ENCODE measurements around the gene CYYR1.
A peak's percentile ranks its signal among the peaks of the same experiment; 100 is the strongest.

Gene CYYR1

DNA sequence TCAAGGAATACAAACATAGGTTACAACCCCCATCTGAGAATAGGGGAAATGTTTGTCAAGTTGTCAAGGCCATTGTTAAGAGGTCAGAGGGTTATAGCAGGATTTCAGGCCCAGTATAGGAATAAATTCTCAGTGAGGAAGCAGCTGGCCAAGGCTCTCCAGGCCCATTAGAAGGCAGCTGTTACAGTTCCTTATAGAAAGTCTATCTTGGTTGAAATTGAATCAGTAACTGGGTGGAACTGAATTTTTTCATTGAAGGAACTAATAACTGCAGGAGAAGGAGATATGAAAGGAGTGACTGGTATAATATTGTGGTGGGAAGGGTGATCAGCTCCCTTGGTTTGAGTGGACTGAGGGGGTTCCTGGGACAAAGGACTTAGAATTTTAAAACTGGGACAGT, 134.1 kb downstream of the CYYR1 start:
- no peak for DNase-seq (ENCODE audit: low read depth, low spot score)

- peak; percentile 57 for DNase-seq (ENCODE audit: low read depth, low spot score)
Observed at GRCh38 chr21:26437326-26438009, 135.6 kb downstream of the CYYR1 start.

DNA sequence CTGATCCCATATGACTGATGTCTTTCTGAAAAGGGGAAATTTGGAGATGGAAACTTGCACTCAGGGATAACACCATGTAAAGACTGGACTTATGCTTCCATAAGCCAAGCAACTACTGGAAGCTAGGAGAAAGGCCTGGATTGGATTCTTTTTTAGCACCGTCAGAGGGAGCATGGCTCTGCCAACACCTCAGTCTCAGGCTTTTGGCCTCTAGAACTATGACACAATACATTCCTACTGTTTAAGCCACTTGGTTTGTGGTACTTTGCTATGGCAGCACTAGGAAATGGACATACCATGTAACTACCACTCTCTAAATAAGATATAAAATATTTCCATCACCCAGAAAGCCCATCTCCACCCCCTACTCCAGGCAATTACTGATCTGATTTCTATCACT, 139.7 kb downstream of the CYYR1 start:
- DNase-seq (ENCODE audit: low read depth, low spot score) = peak; percentile 22

DNA sequence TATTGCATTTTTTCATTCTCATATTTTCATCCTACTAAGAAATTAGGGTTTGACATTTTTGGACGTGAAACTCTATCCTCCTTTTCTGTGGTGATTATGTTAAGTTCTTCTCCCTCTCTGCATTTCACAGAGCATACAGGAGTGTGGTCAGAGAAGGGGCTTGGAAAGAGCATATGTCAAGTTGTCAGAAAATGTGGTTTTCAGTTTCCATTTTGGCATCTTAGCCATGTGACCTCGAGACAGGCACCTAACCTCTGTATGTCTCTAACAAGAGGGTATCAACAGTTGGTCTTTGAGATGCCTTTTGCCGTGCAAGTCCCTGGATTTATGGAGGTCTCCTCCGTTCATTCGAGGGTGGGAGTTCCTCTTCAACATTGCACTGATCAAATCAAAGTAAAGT, 140.7 kb downstream of the CYYR1 start:
- no peak for DNase-seq (ENCODE audit: low read depth, low spot score)

GRCh38 chr21:26425576-26425975, 147.5 kb downstream of the CYYR1 start:
- DNase-seq (ENCODE audit: low read depth, low spot score) = no peak

DNA sequence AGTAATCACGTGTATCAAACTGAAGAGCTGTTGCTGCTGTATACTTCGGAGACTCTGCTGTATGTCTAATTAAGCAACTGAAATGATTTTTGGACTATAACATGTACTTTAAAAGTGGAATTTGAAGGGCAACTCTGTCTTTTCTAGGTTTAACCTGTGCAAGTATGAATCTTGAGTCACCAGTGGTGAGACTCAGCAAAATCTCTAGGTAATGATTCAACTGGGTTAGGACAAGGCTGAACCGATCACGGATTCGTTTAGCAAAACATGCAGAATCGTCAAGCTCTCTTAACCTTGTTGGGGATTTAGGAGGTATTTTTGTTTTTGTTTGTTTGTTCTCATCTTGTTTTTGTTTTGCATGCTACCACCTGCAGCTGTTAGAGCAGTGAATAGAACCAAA, 149.6 kb downstream of the CYYR1 start:
- DNase-seq (ENCODE audit: low read depth, low spot score) = no peak

GRCh38 chr21:26422706-26423105, 150.4 kb downstream of the CYYR1 start:
- DNase-seq (ENCODE audit: low read depth, low spot score) = no peak

GRCh38 chr21:26422138-26422537, 150.9 kb downstream of the CYYR1 start:
- DNase-seq (ENCODE audit: low read depth, low spot score) = no peak

DNA sequence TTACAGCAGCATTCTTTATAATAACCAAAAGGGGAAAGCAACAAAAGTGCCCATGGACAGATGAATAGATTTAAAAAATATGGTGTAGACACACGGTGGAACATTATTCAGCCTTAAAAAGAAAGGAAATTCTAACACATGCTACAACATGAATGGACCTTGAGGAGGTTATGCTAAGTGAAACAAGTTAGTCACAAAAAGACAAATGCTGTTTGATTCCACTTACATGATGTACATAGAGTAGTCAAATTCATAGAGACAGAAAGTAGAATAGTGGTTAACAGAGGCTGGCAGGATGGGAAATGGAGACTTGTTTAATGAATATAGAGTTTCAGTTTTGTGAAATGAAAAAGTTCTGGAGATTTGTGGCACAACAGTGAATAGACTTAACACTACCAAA, 151.4 kb downstream of the CYYR1 start:
- no peak for DNase-seq (ENCODE audit: low read depth, low spot score)
